BLaER1 treated with 17β-estradiol and CSF1 and Interleukin-3, amounts not matched to agents 10 nM and 100 nM (cell line): ENCODE results near the gene SSNA1.

ENCODE experiments used
- H3K27ac ChIP-seq, 11 experiments: shearing (Covaris generic); formaldehyde crosslinking; 2 replicates each; pipeline ENCODE4 v1.8.1; 2022
- H3K27me3 ChIP-seq, 11 experiments: shearing (Covaris generic); formaldehyde crosslinking; 2 replicates each; pipeline ENCODE4 v1.8.1; 2022
- H3K36me3 ChIP-seq, 11 experiments: shearing (Covaris generic); formaldehyde crosslinking; 2 replicates each; pipeline ENCODE4 v1.8.1; 2022
- H3K4me1 ChIP-seq, 10 experiments: shearing (Covaris generic); formaldehyde crosslinking; 2 replicates each; pipeline ENCODE4 v1.8.1; 2022
- H3K4me2 ChIP-seq, 11 experiments: shearing (Covaris generic); formaldehyde crosslinking; 2 replicates each; pipeline ENCODE4 v1.8.1; 2022
- H3K4me3 ChIP-seq, 10 experiments: shearing (Covaris generic); formaldehyde crosslinking; 2 replicates each; pipeline ENCODE4 v1.8.1; 2022
- H3K9ac ChIP-seq, 11 experiments: shearing (Covaris generic); formaldehyde crosslinking; 2 replicates each; pipeline ENCODE4 v1.8.1; 2022
- H3K9me3 ChIP-seq, 11 experiments: shearing (Covaris generic); formaldehyde crosslinking; replicated peaks in 1 of 11; 2 replicates each; pipeline ENCODE4 v1.8.1; 2022
- H4K20me1 ChIP-seq, 11 experiments: shearing (Covaris generic); formaldehyde crosslinking; 2 replicates each; pipeline ENCODE4 v1.8.1; 2022
- Cebpa-rat ChIP-seq, 11 experiments: shearing (Covaris generic); IDR thresholded peaks; 2 replicates each; pipeline ENCODE4 v1.8.1; 2022

The SSNA1 gene

GRCh38 chr9:137174722-137175293 is 13.7 kb upstream of the SSNA1 start:
- peak overlapping the region in 5 of 11 experiments; percentile 11 to 68 (median 64); a peak in 6 of 22 replicates for H3K27ac ChIP-seq
- peaks cover 0 to 85% (median 37%) of the 10 kb centered on the region in 11 experiments; a peak in 18 of 22 replicates for H4K20me1 ChIP-seq
- peak overlapping the region; percentile 18 to 100 (median 99); a peak in 20 of 22 replicates for H3K4me2 ChIP-seq
- peaks cover 37 to 79% (median 75%) of the 10 kb centered on the region in 10 experiments for H3K4me1 ChIP-seq
- peaks cover 14 to 32% (median 29%) of the 10 kb centered on the region in 11 experiments for H3K36me3 ChIP-seq
- H3K27me3 ChIP-seq = peaks cover 0 to 56% (median 0%) of the 10 kb centered on the region in 11 experiments; a peak in 10 of 22 replicates
- peak overlapping the region in 5 of 11 experiments; percentile 13 to 74 (median 62); a peak in 9 of 22 replicates for H3K9ac ChIP-seq
- peak overlapping the region in 2 of 10 experiments; percentile 41 to 53; a peak in 3 of 20 replicates for H3K4me3 ChIP-seq
- no peaks in the 10 kb centered on the region for H3K9me3 ChIP-seq
- no peak for TF ChIP-seq Cebpa-rat (IDR thresholded peaks at IDR 0.05)

GRCh38 chr9:137175345-137175961 is 13.0 kb upstream of the SSNA1 start:
- Histone ChIP-seq H3K4me2 (peak overlapping the region in 10 of 11 experiments; percentile 18 to 100 (median 63); a peak in 19 of 22 replicates), H3K9me3 (no peaks in the 10 kb centered on the region), H3K4me3 (peak overlapping the region in 1 of 10 experiments; percentile 35; a peak in 1 of 20 replicates)

GRCh38 chr9:137176302-137177182 is 11.9 kb upstream of the SSNA1 start:
- H3K4me1 ChIP-seq = peaks cover 33 to 64% (median 57%) of the 10 kb centered on the region in 10 experiments
- no peak for TF ChIP-seq Cebpa-rat (IDR thresholded peaks at IDR 0.05)
- H4K20me1 ChIP-seq = peaks cover 0 to 85% (median 37%) of the 10 kb centered on the region in 11 experiments; a peak in 18 of 22 replicates
- H3K27me3 ChIP-seq = peaks cover 0 to 39% (median 0%) of the 10 kb centered on the region in 11 experiments; a peak in 6 of 22 replicates
- H3K27ac ChIP-seq = no peak overlapping the region
- peak overlapping the region in 6 of 11 experiments; percentile 54 to 100 (median 82); a peak in 5 of 22 replicates for H3K4me2 ChIP-seq
- no peak overlapping the region for H3K4me3 ChIP-seq
- peaks cover 31 to 50% (median 46%) of the 10 kb centered on the region in 11 experiments for H3K36me3 ChIP-seq
- H3K9ac ChIP-seq = no peak overlapping the region
- H3K9me3 ChIP-seq = no peaks in the 10 kb centered on the region

More at GRCh38 chr9:137175345-137175961, 13.0 kb upstream of the SSNA1 start:
- H3K9ac ChIP-seq = peak overlapping the region in 1 of 11 experiments; percentile 41; a peak in 2 of 22 replicates
- peaks cover 33 to 74% (median 68%) of the 10 kb centered on the region in 10 experiments for H3K4me1 ChIP-seq
- peaks cover 20 to 39% (median 36%) of the 10 kb centered on the region in 11 experiments for H3K36me3 ChIP-seq
- H3K27me3 ChIP-seq = peaks cover 0 to 49% (median 0%) of the 10 kb centered on the region in 11 experiments; a peak in 6 of 22 replicates
- H4K20me1 ChIP-seq = peaks cover 0 to 85% (median 37%) of the 10 kb centered on the region in 11 experiments; a peak in 18 of 22 replicates
- TF ChIP-seq Cebpa-rat (IDR thresholded peaks at IDR 0.05) = no peak
- no peak overlapping the region for H3K27ac ChIP-seq

GRCh38 chr9:137178201-137178938 is 10.1 kb upstream of the SSNA1 start:
- H3K4me1 ChIP-seq = peaks cover 29 to 46% (median 39%) of the 10 kb centered on the region in 10 experiments
- TF ChIP-seq Cebpa-rat (IDR thresholded peaks at IDR 0.05) = no peak
- H3K9me3 ChIP-seq = no peaks in the 10 kb centered on the region
- H4K20me1 ChIP-seq = peaks cover 0 to 83% (median 32%) of the 10 kb centered on the region in 11 experiments; a peak in 18 of 22 replicates
- peak overlapping the region in 7 of 11 experiments; percentile 16 to 80 (median 64); a peak in 12 of 22 replicates for H3K4me2 ChIP-seq
- no peak overlapping the region for H3K4me3 ChIP-seq
- H3K27me3 ChIP-seq = peaks cover 0 to 22% (median 0%) of the 10 kb centered on the region in 11 experiments; a peak in 6 of 22 replicates
- peak overlapping the region in 9 of 11 experiments; percentile 14 to 69 (median 44); a peak in 13 of 22 replicates for H3K9ac ChIP-seq
- peaks cover 49 to 67% (median 63%) of the 10 kb centered on the region in 11 experiments for H3K36me3 ChIP-seq
- H3K27ac ChIP-seq = peak overlapping the region in 8 of 11 experiments; percentile 22 to 68 (median 46); a peak in 13 of 22 replicates

GRCh38 chr9:137178939-137179630 is 9.4 kb upstream of the SSNA1 start:
- Histone ChIP-seq H3K4me2 (peak overlapping the region in 5 of 11 experiments; percentile 58 to 80 (median 67); a peak in 11 of 22 replicates), H3K9me3 (no peaks in the 10 kb centered on the region)

GRCh38 chr9:137179761-137180160 is 8.7 kb upstream of the SSNA1 start:
- peaks cover 62 to 81% (median 77%) of the 10 kb centered on the region in 11 experiments for H3K36me3 ChIP-seq
- no peak overlapping the region for H3K9ac ChIP-seq
- H3K4me1 ChIP-seq = peaks cover 18 to 33% (median 26%) of the 10 kb centered on the region in 10 experiments
- peaks cover 0 to 11% (median 0%) of the 10 kb centered on the region in 11 experiments; a peak in 5 of 22 replicates for H3K27me3 ChIP-seq
- H3K4me2 ChIP-seq = no peak overlapping the region
- peaks cover 0 to 85% (median 30%) of the 10 kb centered on the region in 11 experiments; a peak in 18 of 22 replicates for H4K20me1 ChIP-seq
- H3K4me3 ChIP-seq = no peak overlapping the region
- no peak overlapping the region for H3K27ac ChIP-seq
- H3K9me3 ChIP-seq = no peaks in the 10 kb centered on the region
- no peak for TF ChIP-seq Cebpa-rat (IDR thresholded peaks at IDR 0.05)

More at GRCh38 chr9:137178939-137179630, 9.4 kb upstream of the SSNA1 start:
- Histone ChIP-seq H3K4me3 (no peak overlapping the region), H3K4me1 (peaks cover 22 to 38% (median 32%) of the 10 kb centered on the region in 10 experiments), H3K36me3 (peaks cover 56 to 74% (median 71%) of the 10 kb centered on the region in 11 experiments), H3K27ac (peak overlapping the region in 6 of 11 experiments; percentile 32 to 68 (median 54); a peak in 10 of 22 replicates), H3K9ac (peak overlapping the region in 8 of 11 experiments; percentile 14 to 69 (median 46); a peak in 11 of 22 replicates), H4K20me1 (peaks cover 0 to 83% (median 28%) of the 10 kb centered on the region in 11 experiments; a peak in 18 of 22 replicates), H3K27me3 (peaks cover 0 to 16% (median 0%) of the 10 kb centered on the region in 11 experiments; a peak in 6 of 22 replicates)
- no peak for TF ChIP-seq Cebpa-rat (IDR thresholded peaks at IDR 0.05)

- Histone ChIP-seq H3K27me3 (peaks cover 0 to 4% (median 0%) of the 10 kb centered on the region in 11 experiments; a peak in 4 of 22 replicates), H4K20me1 (peaks cover 0 to 87% (median 30%) of the 10 kb centered on the region in 11 experiments; a peak in 18 of 22 replicates), H3K27ac (no peak overlapping the region), H3K9me3 (no peaks in the 10 kb centered on the region), H3K4me2 (no peak overlapping the region), H3K9ac (no peak overlapping the region), H3K36me3 (peaks cover 69 to 88% (median 84%) of the 10 kb centered on the region in 11 experiments), H3K4me1 (peaks cover 14 to 28% (median 19%) of the 10 kb centered on the region in 10 experiments), H3K4me3 (no peak overlapping the region)
- no peak for TF ChIP-seq Cebpa-rat (IDR thresholded peaks at IDR 0.05)
Measured at GRCh38 chr9:137180491-137180890, 8.0 kb upstream of the SSNA1 start.
